ENCODE results near the gene LIMS2. TPM values are rescaled to one million over a fixed set of nuclear protein-coding genes. Genes with fewer than 3 reads are reported as not detected.

The LIMS2 gene
- total RNA-seq, 1 donor from 2014 or later, result 3.8 TPM

GRCh38 chr2:127629637-127630036 is 45.7 kb downstream of the LIMS2 start:
- H3K27ac Mint-ChIP-seq (ENCODE audit: unreplicated experiment), result no peak overlapping the region
- peaks cover 5% of the 10 kb centered on the region for H3K27me3 Mint-ChIP-seq (ENCODE audit: unreplicated experiment)
- H3K9me3 Mint-ChIP-seq (ENCODE audit: unreplicated experiment), result no peaks in the 10 kb centered on the region
- H3K36me3 Mint-ChIP-seq (ENCODE audit: low read depth, unreplicated experiment), result peaks cover 4% of the 10 kb centered on the region
- peaks cover 4% of the 10 kb centered on the region for H3K4me1 Mint-ChIP-seq (ENCODE audit: unreplicated experiment)
- no peak for DNase-seq (ENCODE audit: low spot score)
- TF ChIP-seq CTCF (IDR thresholded peaks at IDR 0.05; ENCODE audit: unreplicated experiment), result no peak
- H3K4me3 Mint-ChIP-seq (ENCODE audit: unreplicated experiment), result no peak overlapping the region

- no peak for DNase-seq (ENCODE audit: low spot score)
- Mint-ChIP-seq H3K36me3 (ENCODE audit: low read depth, unreplicated experiment) (peaks cover 4% of the 10 kb centered on the region), H3K27ac (ENCODE audit: unreplicated experiment) (no peak overlapping the region), H3K4me1 (ENCODE audit: unreplicated experiment) (peaks cover 4% of the 10 kb centered on the region), H3K4me3 (ENCODE audit: unreplicated experiment) (no peak overlapping the region), H3K9me3 (ENCODE audit: unreplicated experiment) (no peaks in the 10 kb centered on the region), H3K27me3 (ENCODE audit: unreplicated experiment) (peaks cover 5% of the 10 kb centered on the region)
- TF ChIP-seq CTCF (IDR thresholded peaks at IDR 0.05; ENCODE audit: unreplicated experiment), result no peak
Measured at GRCh38 chr2:127628767-127629614, 46.3 kb downstream of the LIMS2 start.

GRCh38 chr2:127627740-127628571 is 47.4 kb downstream of the LIMS2 start:
- Mint-ChIP-seq H3K36me3 (ENCODE audit: low read depth, unreplicated experiment) (peaks cover 4% of the 10 kb centered on the region), H3K27me3 (ENCODE audit: unreplicated experiment) (peaks cover 7% of the 10 kb centered on the region), H3K9me3 (ENCODE audit: unreplicated experiment) (no peaks in the 10 kb centered on the region), H3K27ac (ENCODE audit: unreplicated experiment) (no peak overlapping the region), H3K4me3 (ENCODE audit: unreplicated experiment) (no peak overlapping the region), H3K4me1 (ENCODE audit: unreplicated experiment) (no peaks in the 10 kb centered on the region)
- TF ChIP-seq CTCF (IDR thresholded peaks at IDR 0.05; ENCODE audit: unreplicated experiment), result no peak
- DNase-seq (ENCODE audit: low spot score), result no peak

GRCh38 chr2:127626917-127627739 is 48.2 kb downstream of the LIMS2 start:
- no peaks in the 10 kb centered on the region for H3K4me1 Mint-ChIP-seq (ENCODE audit: unreplicated experiment)
- no peak overlapping the region for H3K27ac Mint-ChIP-seq (ENCODE audit: unreplicated experiment)
- no peak for DNase-seq (ENCODE audit: low spot score)
- H3K36me3 Mint-ChIP-seq (ENCODE audit: low read depth, unreplicated experiment), result peaks cover 4% of the 10 kb centered on the region
- TF ChIP-seq CTCF (IDR thresholded peaks at IDR 0.05; ENCODE audit: unreplicated experiment), result no peak
- H3K27me3 Mint-ChIP-seq (ENCODE audit: unreplicated experiment), result peaks cover 7% of the 10 kb centered on the region
- H3K4me3 Mint-ChIP-seq (ENCODE audit: unreplicated experiment), result no peak overlapping the region
- H3K9me3 Mint-ChIP-seq (ENCODE audit: unreplicated experiment), result no peaks in the 10 kb centered on the region
